ENCODE measurements around the gene USP49. TPM values are rescaled to one million over a fixed set of nuclear protein-coding genes. Genes with fewer than 3 reads are reported as not detected.

The USP49 gene
- total and polyA plus RNA-seq, 11 donors: 0.87 to 3.4 (median 1.7) TPM

- no peaks in the 10 kb centered on the region for H3K9me3 ChIP-seq
- H3K27ac ChIP-seq: no peak overlapping the region
- ATAC-seq (no peak), DNase-seq (no peak)
- intact Hi-C loops (cut with DNase I): no loop called here
- H3K4me3 ChIP-seq: no peak overlapping the region
- H3K27me3 ChIP-seq: no peaks in the 10 kb centered on the region
- peaks cover 0 to 14% (median 2%) of the 10 kb centered on the region in 12 donors for H3K4me1 ChIP-seq
- H3K36me3 ChIP-seq: peaks cover 0 to 58% (median 39%) of the 10 kb centered on the region in 9 donors
- TF ChIP-seq POLR2A (IDR thresholded peaks at IDR 0.05): no peak
- TF ChIP-seq CTCF (IDR thresholded peaks at IDR 0.05): peak in 6 of 12 donors; percentile 6 to 31 (median 15)
- 88 to 100% (median 95%) methylated on average over 1 of the region's 1 CpG for WGBS, 4 donors
Measured at GRCh38 chr6:41901882-41902519, 6.8 kb upstream of the USP49 start.

GRCh38 chr6:41900861-41901260, 5.7 kb upstream of the USP49 start:
- ATAC-seq: no peak
- WGBS, 4 donors: 78 to 89% (median 85%) methylated on average over 1 of the region's 1 CpG
- intact Hi-C loops (cut with DNase I): no loop called here
- no peak for TF ChIP-seq POLR2A (IDR thresholded peaks at IDR 0.05)
- no peak for TF ChIP-seq CTCF (IDR thresholded peaks at IDR 0.05)
- peaks cover 0 to 47% (median 27%) of the 10 kb centered on the region in 9 donors for H3K36me3 ChIP-seq
- H3K27ac ChIP-seq: no peak overlapping the region
- H3K27me3 ChIP-seq: no peaks in the 10 kb centered on the region
- H3K9me3 ChIP-seq: no peaks in the 10 kb centered on the region
- peaks cover 0 to 24% (median 10%) of the 10 kb centered on the region in 12 donors for H3K4me1 ChIP-seq
- DNase-seq: no peak
- no peak overlapping the region for H3K4me3 ChIP-seq

DNA sequence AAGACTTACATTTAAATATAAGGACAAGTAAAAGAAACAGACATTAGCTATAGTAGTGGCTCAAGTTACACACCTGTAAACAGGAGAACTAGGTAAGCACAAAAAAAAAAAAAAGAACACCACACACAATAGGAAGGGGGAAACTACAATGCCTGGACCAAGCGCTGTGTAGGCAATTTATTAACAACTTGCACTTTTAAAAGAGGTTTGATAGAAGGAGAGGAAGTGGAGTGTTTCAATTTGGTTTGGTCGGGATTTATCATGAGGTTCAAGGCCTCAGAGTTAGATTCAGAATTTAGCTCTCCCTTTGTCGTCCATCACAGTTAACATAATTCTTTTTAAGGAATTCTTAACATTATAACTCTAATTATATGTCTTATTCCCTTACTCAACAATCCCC, 1.1 kb upstream of the USP49 start:
- intact Hi-C loops (cut with DNase I): loop anchor here in 3 of 10 donors (5.0 to 10.0 kb wide), 4 partner anchors 109 to 151 kb away; partner anchors contain the start of genes TOMM6 (in 2 of the 3) and PRICKLE4 (in 1 of the 3)
- H3K4me1 ChIP-seq: peaks cover 0 to 31% (median 12%) of the 10 kb centered on the region in 12 donors
- H3K36me3 ChIP-seq: peaks cover 0 to 14% (median 0%) of the 10 kb centered on the region in 9 donors
- H3K9me3 ChIP-seq: no peaks in the 10 kb centered on the region
- TF ChIP-seq POLR2A (IDR thresholded peaks at IDR 0.05) (no peak), CTCF (IDR thresholded peaks at IDR 0.05) (no peak)
- H3K27ac ChIP-seq: peak overlapping the region in 5 of 12 donors; percentile 60 to 92 (median 79)
- no peak for ATAC-seq
- WGBS, 4 donors: 52 to 59% (median 54%) methylated on average over 3 of the region's 3 CpGs
- DNase-seq: no peak
- peak overlapping the region in 9 of 12 donors; percentile 64 to 94 (median 83) for H3K4me3 ChIP-seq
- H3K27me3 ChIP-seq: no peaks in the 10 kb centered on the region

All from heart left ventricle (tissue), 16 donors.